ENCODE results near the gene KMT5B. TPM values are rescaled to one million over a fixed set of nuclear protein-coding genes. Genes with fewer than 3 reads are reported as not detected.

Gene KMT5B
- total and polyA plus RNA-seq, 2 donors (not counting 1 experiment from before 2014, with no cell fraction given) = 13.4 to 77.8 TPM

GRCh38 chr11:68133761-68134160 lies 79.3 kb downstream of the KMT5B start:
- Histone ChIP-seq H3K4me2 (replicated peaks; ENCODE audit: low read depth, low read length, poor library complexity, severe bottlenecking) (no peak overlapping the region), H3K79me2 (ENCODE audit: control insufficient read depth, insufficient read depth, low read length) (no peaks in the 10 kb centered on the region), H4K20me1 (ENCODE audit: control insufficient read depth, insufficient read depth, low read length, poor library complexity, severe bottlenecking) (no peaks in the 10 kb centered on the region), H3K4me1 (ENCODE audit: control insufficient read depth in 2 of 2, insufficient read depth in 2 of 2, low read length in 2 of 2) (peaks cover 2 to 7% of the 10 kb centered on the region in 2 donors), H3K9me3 (ENCODE audit: control extremely low read depth in 1 of 3, control insufficient read depth in 2 of 3, insufficient read depth in 1 of 3, low read length in 2 of 3) (peaks cover 0 to 25% (median 0%) of the 10 kb centered on the region in 3 donors), H3K27me3 (replicated peaks in 1 of 4; ENCODE audit: control extremely low read depth in 1 of 4, control insufficient read depth in 3 of 4, insufficient read depth in 4 of 4, low read length in 3 of 4) (peaks cover 0 to 18% (median 14%) of the 10 kb centered on the region in 4 experiments), H3K9ac (ENCODE audit: low read length) (no peak overlapping the region), H3K4me3 (ENCODE audit: control extremely low read depth in 1 of 5, extremely low read depth in 1 of 5, insufficient read depth in 1 of 5, low read depth in 2 of 5, low read length in 4 of 5) (no peak overlapping the region), H2AFZ (ENCODE audit: insufficient read depth, low read depth, low read length, poor library complexity, severe bottlenecking) (no peak overlapping the region), H3K27ac (ENCODE audit: low read length in 2 of 2) (no peak overlapping the region), H3K36me3 (replicated peaks in 1 of 2; ENCODE audit: control extremely low read depth in 1 of 2, control insufficient read depth in 1 of 2, extremely low read depth in 1 of 2, insufficient read depth in 2 of 2, low read length in 1 of 2) (no peaks in the 10 kb centered on the region)
- peaks cover 4% of the 10 kb centered on the region for H3K4me1 Mint-ChIP-seq
- peaks cover 30% of the 10 kb centered on the region for H3K27me3 Mint-ChIP-seq
- H3K4me3 Mint-ChIP-seq = no peak overlapping the region
- no CpG with 5 or more reads among the region's 2 CpGs for WGBS (ENCODE audit: insufficient coverage)
- ATAC-seq (ENCODE audit: low read depth) = no peak
- POLR2A ChIA-PET = no interaction called here
- H3K9me3 Mint-ChIP-seq (ENCODE audit: insufficient read depth) = peaks cover 7% of the 10 kb centered on the region
- H3K27ac Mint-ChIP-seq = no peak overlapping the region
- CTCF ChIA-PET = no interaction called here
- DNase-seq = no peak
- no peak for TF ChIP-seq EZH2 (IDR thresholded peaks at IDR 0.05; ENCODE audit: borderline replicate concordance, insufficient read depth, low read depth, low read length, poor library complexity, severe bottlenecking)
- intact Hi-C loops (cut with micrococcal nuclease) = no loop called here

GRCh38 chr11:68130121-68130520 lies 83.0 kb downstream of the KMT5B start:
- H3K4me1 Mint-ChIP-seq = peaks cover 6% of the 10 kb centered on the region
- Histone ChIP-seq H3K4me1 (ENCODE audit: control insufficient read depth in 2 of 2, insufficient read depth in 2 of 2, low read length in 2 of 2) (peaks cover 10 to 15% of the 10 kb centered on the region in 2 donors), H3K27ac (ENCODE audit: low read length in 2 of 2) (no peak overlapping the region), H3K4me2 (replicated peaks; ENCODE audit: low read depth, low read length, poor library complexity, severe bottlenecking) (no peak overlapping the region), H3K9me3 (ENCODE audit: control extremely low read depth in 1 of 3, control insufficient read depth in 2 of 3, insufficient read depth in 1 of 3, low read length in 2 of 3) (peaks cover 0 to 27% (median 0%) of the 10 kb centered on the region in 3 donors), H3K36me3 (replicated peaks in 1 of 2; ENCODE audit: control extremely low read depth in 1 of 2, control insufficient read depth in 1 of 2, extremely low read depth in 1 of 2, insufficient read depth in 2 of 2, low read length in 1 of 2) (no peaks in the 10 kb centered on the region), H2AFZ (ENCODE audit: insufficient read depth, low read depth, low read length, poor library complexity, severe bottlenecking) (no peak overlapping the region), H3K9ac (ENCODE audit: low read length) (no peak overlapping the region), H4K20me1 (ENCODE audit: control insufficient read depth, insufficient read depth, low read length, poor library complexity, severe bottlenecking) (no peaks in the 10 kb centered on the region), H3K79me2 (ENCODE audit: control insufficient read depth, insufficient read depth, low read length) (no peaks in the 10 kb centered on the region), H3K27me3 (replicated peaks in 1 of 4; ENCODE audit: control extremely low read depth in 1 of 4, control insufficient read depth in 3 of 4, insufficient read depth in 4 of 4, low read length in 3 of 4) (peaks cover 0 to 29% (median 18%) of the 10 kb centered on the region in 4 experiments), H3K4me3 (ENCODE audit: control extremely low read depth in 1 of 5, extremely low read depth in 1 of 5, insufficient read depth in 1 of 5, low read depth in 2 of 5, low read length in 4 of 5) (no peak overlapping the region)
- TF ChIP-seq, protein P1, sequence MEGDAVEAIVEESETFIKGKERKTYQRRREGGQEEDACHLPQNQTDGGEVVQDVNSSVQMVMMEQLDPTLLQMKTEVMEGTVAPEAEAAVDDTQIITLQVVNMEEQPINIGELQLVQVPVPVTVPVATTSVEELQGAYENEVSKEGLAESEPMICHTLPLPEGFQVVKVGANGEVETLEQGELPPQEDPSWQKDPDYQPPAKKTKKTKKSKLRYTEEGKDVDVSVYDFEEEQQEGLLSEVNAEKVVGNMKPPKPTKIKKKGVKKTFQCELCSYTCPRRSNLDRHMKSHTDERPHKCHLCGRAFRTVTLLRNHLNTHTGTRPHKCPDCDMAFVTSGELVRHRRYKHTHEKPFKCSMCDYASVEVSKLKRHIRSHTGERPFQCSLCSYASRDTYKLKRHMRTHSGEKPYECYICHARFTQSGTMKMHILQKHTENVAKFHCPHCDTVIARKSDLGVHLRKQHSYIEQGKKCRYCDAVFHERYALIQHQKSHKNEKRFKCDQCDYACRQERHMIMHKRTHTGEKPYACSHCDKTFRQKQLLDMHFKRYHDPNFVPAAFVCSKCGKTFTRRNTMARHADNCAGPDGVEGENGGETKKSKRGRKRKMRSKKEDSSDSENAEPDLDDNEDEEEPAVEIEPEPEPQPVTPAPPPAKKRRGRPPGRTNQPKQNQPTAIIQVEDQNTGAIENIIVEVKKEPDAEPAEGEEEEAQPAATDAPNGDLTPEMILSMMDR (IDR thresholded peaks at IDR 0.05) = no peak
- TF ChIP-seq EZH2 (IDR thresholded peaks at IDR 0.05; ENCODE audit: borderline replicate concordance, insufficient read depth, low read depth, low read length, poor library complexity, severe bottlenecking) = no peak
- H3K27me3 Mint-ChIP-seq = peaks cover 19% of the 10 kb centered on the region
- H3K4me3 Mint-ChIP-seq = no peak overlapping the region
- intact Hi-C loops (cut with micrococcal nuclease) = no loop called here
- DNase-seq (no peak), ATAC-seq (ENCODE audit: low read depth) (no peak)
- peaks cover 7% of the 10 kb centered on the region for H3K9me3 Mint-ChIP-seq (ENCODE audit: insufficient read depth)
- CTCF ChIA-PET = no interaction called here
- H3K27ac Mint-ChIP-seq = no peak overlapping the region
- POLR2A ChIA-PET = no interaction called here
- WGBS (ENCODE audit: insufficient coverage) = no CpG with 5 or more reads among the region's 1 CpG

Data from B cell (primary cell).